PC-3 (cell line): Measurements from ENCODE around the gene TUBB2B. TPM values are rescaled to one million over a fixed set of nuclear protein-coding genes. Genes with fewer than 3 reads are reported as not detected.
"Not testable (repeated sequence)": the region's sequence is repeated elsewhere in the genome, so short reads cannot be mapped to it uniquely, and the experiment has no call there.

Experiments used
- ATAC-seq: fragments of 200-7000 bp; cut with Tn5 transposase; 2 replicates; pipeline ENCODE4 v1.9.1; 2020; ENCODE audit warnings: mild to moderate bottlenecking, moderate library complexity
- BruUV-seq: library from RNA; stranded (reverse); fragments of 400-500 nt; replicated peaks from 2 replicates; lab custom pipeline; 2021; lab: Mats Ljungman, UMichigan
- CTCF ChIA-PET: fragments of 300-600 bp; sonication (Branson Sonifier 250); formaldehyde crosslinking; loops from one replicate; lab custom pipeline; 2022; ENCODE audit warnings: antibody characterized with exemption; lab: Charles Lee
- POLR2A ChIA-PET: fragments of 300-600 bp; sonication (Branson Sonifier 250); formaldehyde crosslinking; loops from one replicate; lab custom pipeline; 2022; ENCODE audit warnings: antibody characterized with exemption; ENCODE audit not compliant: unreplicated experiment; lab: Charles Lee
- DNase-seq: peaks from one replicate; pipeline ENCODE4 v3.0.0-alpha.2; 2015
- H2AFZ ChIP-seq: fragments of 300-600 bp; sonication (generic); 2 replicates; pipeline ENCODE4 v1.6.0; 2016; ENCODE audit warnings: antibody characterized with exemption, low read length
- H3F3A ChIP-seq: fragments of 300-600 bp; sonication (generic); one replicate; pipeline ENCODE4 v1.6.0; 2017; ENCODE audit warnings: antibody characterized with exemption, low read length, control low read depth, mild to moderate bottlenecking; ENCODE audit not compliant: unreplicated experiment
- H3K27ac ChIP-seq: fragments of 300-600 bp; sonication (generic); 2 replicates; pipeline ENCODE4 v1.5.1; 2016; ENCODE audit warnings: mild to moderate bottlenecking, low read length
- H3K27me3 ChIP-seq: fragments of 300-600 bp; sonication (generic); 2 replicates; pipeline ENCODE4 v1.6.1; 2016; ENCODE audit warnings: low read length, mixed read lengths
- H3K36me3 ChIP-seq: fragments of 300-600 bp; sonication (generic); 2 replicates; pipeline ENCODE4 v1.6.1; 2016; ENCODE audit warnings: low read depth, mixed run types, low read length, mixed read lengths
- H3K4me1 ChIP-seq: fragments of 300-600 bp; sonication (generic); 2 replicates; pipeline ENCODE4 v1.5.1; 2016; ENCODE audit warnings: low read length; ENCODE audit not compliant: insufficient read depth
- H3K4me2 ChIP-seq: fragments of 300-600 bp; sonication (generic); 2 replicates; pipeline ENCODE4 v1.6.0; 2016; ENCODE audit warnings: low read length
- H3K4me3 ChIP-seq: fragments of 300-600 bp; sonication (generic); 2 replicates; pipeline ENCODE4 v1.5.1; 2016; ENCODE audit warnings: mild to moderate bottlenecking, low read length, mixed read lengths
- H3K79me2 ChIP-seq: fragments of 300-600 bp; sonication (generic); 2 replicates; pipeline ENCODE4 v1.6.1; 2017; ENCODE audit warnings: low read length, mixed read lengths
- H3K9ac ChIP-seq: fragments of 300-600 bp; sonication (generic); 2 replicates; pipeline ENCODE4 v1.6.0; 2016; ENCODE audit warnings: mild to moderate bottlenecking, low read length
- H3K9me2 ChIP-seq: fragments of 300-600 bp; sonication (generic); replicated peaks from 2 replicates; pipeline ENCODE4 v1.6.1; 2016; ENCODE audit warnings: mixed run types, low read length, mixed read lengths
- H3K9me3 ChIP-seq: fragments of 300-600 bp; sonication (generic); 2 replicates; pipeline ENCODE4 v1.6.1; 2016; ENCODE audit warnings: low read length, mixed read lengths
- H4K20me1 ChIP-seq: fragments of 300-600 bp; sonication (generic); 2 replicates; pipeline ENCODE4 v1.6.1; 2016; ENCODE audit warnings: low read length, mixed read lengths
- CTCF ChIP-seq: fragments of 300-600 bp; sonication (generic); conservative IDR thresholded peaks from 2 replicates; pipeline ENCODE4 v1.5.1; 2017; ENCODE audit warnings: antibody characterized with exemption, low read depth, mild to moderate bottlenecking, low read length
- EZH2 ChIP-seq: fragments of 300-600 bp; sonication (generic); IDR thresholded peaks from one replicate; pipeline ENCODE4 v1.6.1; 2017; ENCODE audit warnings: antibody characterized with exemption, mild to moderate bottlenecking, low read length; ENCODE audit not compliant: unreplicated experiment
- EZH2phosphoT487 ChIP-seq: fragments of 300-600 bp; sonication (generic); IDR thresholded peaks from 2 replicates; pipeline ENCODE4 v1.6.1; 2018; ENCODE audit warnings: mild to moderate bottlenecking, antibody characterized with exemption, low read length, borderline replicate concordance
- intact Hi-C: fragments of 100-400 bp; cut with micrococcal nuclease; formaldehyde crosslinking; loops from 2 replicates; pipeline ENCODE4 v1.9.0; 2023
- total RNA-seq: library from RNA; depleted of rRNA; stranded (reverse); fragments of >200 nt; gene quantifications from 2 replicates; pipeline ENCODE4 v1.2.3, GENCODE V29; 2014

TUBB2B gene
- total RNA-seq, 1 experiment from 2014 or later, result 6.5 TPM

- peak overlapping the region; percentile 89 for H2AFZ ChIP-seq
- POLR2A ChIA-PET, result no interaction called here
Observed at GRCh38 chr6:3247255-3248146, 20.0 kb upstream of the TUBB2B start.

GRCh38 chr6:3245216-3245615 lies 17.8 kb upstream of the TUBB2B start:
- POLR2A ChIA-PET, result no interaction called here
- Histone ChIP-seq H3K79me2 (no peaks in the 10 kb centered on the region), H3K9me3 (no peaks in the 10 kb centered on the region), H3K4me3 (no peak overlapping the region), H4K20me1 (no peaks in the 10 kb centered on the region), H3K27me3 (no peaks in the 10 kb centered on the region), H3K4me1 (peaks cover 14% of the 10 kb centered on the region), H3F3A (no peaks in the 10 kb centered on the region), H3K4me2 (no peak overlapping the region), H3K36me3 (no peaks in the 10 kb centered on the region), H3K9ac (no peak overlapping the region), H3K27ac (no peak overlapping the region), H2AFZ (no peak overlapping the region), H3K9me2 (no peaks in the 10 kb centered on the region)
- CTCF ChIA-PET, result interaction anchor here (0.7 kb wide), 1 partner anchor 120 kb away, joined by 3 read pairs; no protein-coding TSS in a partner anchor
- TF ChIP-seq CTCF, result no peak
- TF ChIP-seq EZH2phosphoT487, result no peak
- no peak for TF ChIP-seq EZH2
- no TSS peak for BruUV-seq
- ATAC-seq (no peak), DNase-seq (no peak)
- intact Hi-C loops, result no loop called here

More at GRCh38 chr6:3247255-3248146, 20.0 kb upstream of the TUBB2B start:
- Histone ChIP-seq H3K4me1 (peaks cover 16% of the 10 kb centered on the region), H3K36me3 (no peaks in the 10 kb centered on the region), H3K9me3 (no peaks in the 10 kb centered on the region), H3K4me2 (peak overlapping the region; percentile 87), H3K9me2 (no peaks in the 10 kb centered on the region), H3K27ac (no peak overlapping the region), H4K20me1 (no peaks in the 10 kb centered on the region), H3K27me3 (no peaks in the 10 kb centered on the region), H3K4me3 (peak overlapping the region; percentile 62), H3K79me2 (no peaks in the 10 kb centered on the region), H3F3A (no peaks in the 10 kb centered on the region), H3K9ac (peak overlapping the region; percentile 20)
- DNase-seq (peak; percentile 53), ATAC-seq (peak; percentile 52)
- CTCF ChIA-PET, result no interaction called here
- BruUV-seq, result no TSS peak
- intact Hi-C loops, result no loop called here
- no peak for TF ChIP-seq EZH2phosphoT487
- TF ChIP-seq EZH2, result no peak
- no peak for TF ChIP-seq CTCF

- DNase-seq, H3K79me2 ChIP-seq, H3K4me2 ChIP-seq, ATAC-seq, BruUV-seq, H4K20me1 ChIP-seq, H2AFZ ChIP-seq, H3K9ac ChIP-seq, H3K4me3 ChIP-seq, H3F3A ChIP-seq, H3K9me3 ChIP-seq, H3K9me2 ChIP-seq, intact Hi-C loops, H3K36me3 ChIP-seq, H3K27ac ChIP-seq, H3K27me3 ChIP-seq, POLR2A ChIA-PET: not testable (repeated sequence)
- peaks cover 14% of the 10 kb centered on the region for H3K4me1 ChIP-seq
- CTCF ChIA-PET, result interaction anchor here (0.7 kb wide), 1 partner anchor 119 kb away, joined by 3 read pairs; no protein-coding TSS in a partner anchor
Observed at GRCh38 chr6:3244832-3245161, 17.3 kb upstream of the TUBB2B start.
